OCI-M2 (cell line): ENCODE measurements around the gene TSGA10.
"Not testable (repeated sequence)": the region's sequence is repeated elsewhere in the genome, so short reads cannot be mapped to it uniquely, and the experiment has no call there.

Source experiments
- DNase-seq: peaks from one replicate; lab custom pipeline; 2025; ENCODE audit not compliant: unreplicated experiment; lab: John Stamatoyannopoulos, UW

Gene TSGA10

DNA sequence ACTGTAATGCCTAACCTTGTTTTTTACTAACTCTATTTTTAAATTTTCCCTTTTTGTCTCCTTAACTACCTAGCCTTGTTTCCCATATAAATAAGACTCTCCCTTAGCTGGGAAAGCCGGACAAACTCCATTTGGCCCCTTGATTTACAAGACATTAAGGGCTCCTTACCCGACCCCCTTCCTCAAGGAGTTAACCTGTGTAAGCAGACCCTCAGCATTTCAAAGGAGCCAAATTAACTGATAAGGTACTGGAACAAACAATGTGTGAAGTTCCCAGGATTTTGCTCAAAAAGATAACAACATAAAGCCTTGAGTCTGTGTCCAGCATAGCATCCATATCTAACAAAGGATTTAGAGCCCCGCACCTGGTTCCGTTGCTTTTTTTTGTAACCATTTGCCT lies 72.9 kb downstream of the TSGA10 start:
- DNase-seq = no peak

DNA sequence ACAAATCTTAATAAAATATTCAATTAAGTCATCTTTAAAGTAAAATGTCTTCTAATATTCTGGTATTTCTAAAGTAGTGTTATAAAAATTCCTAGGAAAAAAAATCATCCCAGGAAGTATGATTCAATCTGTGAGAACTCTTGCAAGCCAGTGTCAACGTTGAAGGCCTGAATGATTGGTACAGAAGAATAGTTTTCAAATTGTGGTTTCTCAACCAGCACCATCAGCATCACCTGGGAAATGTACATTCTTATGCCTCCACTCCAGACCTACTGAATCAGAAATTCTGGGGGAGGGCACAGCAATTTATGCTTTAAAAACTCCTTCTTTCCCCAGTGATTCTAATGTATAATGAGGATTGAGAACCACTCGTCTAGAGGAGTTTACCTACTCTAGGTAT lies 75.5 kb downstream of the TSGA10 start:
- DNase-seq = no peak

DNA sequence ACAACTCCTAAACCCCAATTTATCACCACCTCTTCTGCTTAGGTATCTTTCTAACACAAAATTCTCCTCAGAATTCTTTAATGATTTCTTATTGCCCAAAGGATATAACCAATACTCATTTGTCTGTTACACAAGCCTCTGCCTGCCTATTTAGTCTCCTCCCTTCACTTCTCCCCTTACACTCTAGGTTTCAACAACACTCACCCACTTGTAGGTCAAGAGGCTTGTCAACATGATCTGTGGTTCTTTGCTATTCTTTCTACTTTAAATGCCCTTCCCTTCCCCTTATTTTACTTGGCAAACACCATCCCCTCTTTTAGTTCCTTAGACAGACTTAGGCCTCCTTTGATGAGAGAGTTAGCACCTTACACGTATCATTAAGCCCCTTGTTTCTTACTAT lies 82.2 kb downstream of the TSGA10 start:
- no peak for DNase-seq

DNA sequence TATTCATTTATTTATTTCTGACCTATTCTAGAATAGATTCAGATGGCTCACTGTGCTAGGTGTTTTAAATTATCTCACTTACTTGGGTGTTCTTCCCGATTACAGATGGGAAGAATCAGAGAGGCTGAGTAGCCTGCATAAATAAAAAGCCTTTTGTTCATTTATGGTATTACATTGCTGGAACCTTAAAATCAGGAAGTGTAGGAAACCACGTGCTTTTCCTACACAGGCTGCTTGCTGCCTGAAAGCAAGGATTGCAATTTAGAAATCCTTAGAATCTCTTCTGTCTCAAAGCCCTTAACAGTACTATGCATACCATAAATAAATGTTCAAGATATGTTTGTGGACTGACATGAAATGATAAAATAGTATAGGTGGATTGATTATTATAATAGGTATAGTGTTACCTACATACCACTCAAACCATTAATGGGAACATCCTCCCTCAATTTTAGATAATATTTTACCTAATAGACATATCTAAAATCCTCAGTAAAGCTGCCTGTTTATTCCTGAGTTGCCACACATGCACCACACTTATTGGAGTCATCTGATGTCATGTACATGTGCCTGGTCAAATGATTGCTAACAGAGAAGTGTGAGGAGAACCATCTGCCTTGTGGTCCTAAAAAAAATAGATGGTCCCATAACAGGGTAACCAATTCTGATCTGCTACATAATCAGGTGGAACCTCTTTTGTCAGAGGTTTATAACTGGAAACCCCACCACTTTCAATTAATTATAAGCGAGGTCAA lies 86.7 kb downstream of the TSGA10 start:
- no peak for DNase-seq

DNA sequence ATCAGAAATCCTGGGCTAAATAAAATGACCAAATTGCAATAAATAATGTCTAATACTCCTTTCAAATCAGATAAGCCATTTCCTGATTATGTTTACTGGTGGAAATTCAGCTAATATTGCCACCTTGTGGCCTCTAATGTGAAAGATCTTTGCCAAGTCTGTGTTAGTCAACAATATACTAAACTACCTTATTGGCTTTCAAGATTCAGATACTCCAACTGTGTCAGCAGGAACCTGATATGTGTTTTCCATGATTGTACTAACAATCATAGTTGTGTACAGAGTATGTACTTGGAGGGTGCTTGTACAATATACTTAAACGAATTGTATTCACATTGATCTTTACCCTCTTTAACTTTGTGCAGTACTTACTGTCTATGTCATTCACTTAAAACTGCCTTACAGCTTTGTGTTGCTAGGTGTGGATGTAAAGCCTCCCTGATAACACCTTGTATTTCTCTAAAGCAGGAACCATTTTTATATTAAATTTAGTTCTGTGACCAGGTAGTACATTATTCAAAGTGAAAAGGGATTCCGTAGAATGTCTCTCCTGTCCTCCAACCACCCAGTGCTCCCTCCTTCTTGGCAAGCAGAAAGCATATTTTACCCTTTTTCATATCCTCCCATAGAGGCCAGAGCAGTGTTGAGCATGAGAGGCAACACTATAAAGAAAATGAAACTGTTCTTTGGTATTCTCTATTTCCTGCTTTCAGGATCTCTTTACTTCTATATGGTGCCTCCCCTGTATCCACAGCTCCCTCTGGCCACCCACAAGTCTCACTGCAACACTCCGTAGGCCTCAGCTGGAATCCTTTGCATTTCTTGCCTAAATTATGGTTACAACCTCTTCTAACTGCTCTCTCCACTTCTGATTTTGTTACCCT lies 88.4 kb downstream of the TSGA10 start:
- no peak for DNase-seq

DNA sequence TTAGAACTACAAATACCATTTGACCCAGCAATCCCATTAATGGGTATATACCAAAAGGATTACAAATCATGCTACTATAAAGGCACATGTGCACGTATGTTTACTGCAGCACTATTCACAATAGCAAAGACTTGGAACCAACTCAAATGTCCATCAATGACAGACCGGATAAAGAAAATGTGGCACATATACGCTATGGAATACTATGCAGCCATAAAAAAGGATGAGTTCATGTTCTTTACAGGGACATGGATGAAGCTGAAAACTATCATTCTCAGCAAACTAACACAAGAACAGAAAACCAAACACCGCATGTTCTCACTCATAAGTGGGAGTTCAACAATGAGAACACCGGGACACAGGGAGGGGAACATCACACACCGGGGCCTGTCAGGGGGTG lies 105.6 kb downstream of the TSGA10 start:
- DNase-seq = not testable (repeated sequence)

DNA sequence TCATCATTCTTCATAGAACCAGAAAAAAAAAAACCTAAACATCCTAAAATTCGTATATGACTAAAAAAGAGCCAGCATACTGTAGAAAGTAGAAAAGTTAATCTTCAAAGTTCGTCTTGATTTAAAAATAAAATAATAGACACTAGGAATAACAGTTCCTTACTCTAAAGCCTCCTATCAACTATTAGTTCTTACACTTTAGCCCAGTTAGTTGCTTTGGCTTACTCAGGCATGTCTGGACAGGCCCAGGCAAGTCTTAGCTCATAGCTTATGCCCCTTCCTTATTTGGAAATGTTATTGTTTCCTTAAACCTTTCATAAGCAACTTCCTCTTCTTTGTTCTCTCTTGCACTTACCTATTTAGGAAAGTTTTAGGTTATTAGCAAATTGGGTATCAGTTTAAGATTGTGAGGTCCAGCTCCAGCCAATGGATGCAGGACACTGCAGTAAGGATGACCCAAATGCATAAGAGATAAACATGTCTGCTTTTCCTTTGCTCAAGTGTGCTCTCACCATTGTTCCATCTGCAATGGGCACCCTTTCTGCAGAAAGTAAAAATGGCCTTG lies 113.9 kb downstream of the TSGA10 start:
- DNase-seq = not testable (repeated sequence)

DNA sequence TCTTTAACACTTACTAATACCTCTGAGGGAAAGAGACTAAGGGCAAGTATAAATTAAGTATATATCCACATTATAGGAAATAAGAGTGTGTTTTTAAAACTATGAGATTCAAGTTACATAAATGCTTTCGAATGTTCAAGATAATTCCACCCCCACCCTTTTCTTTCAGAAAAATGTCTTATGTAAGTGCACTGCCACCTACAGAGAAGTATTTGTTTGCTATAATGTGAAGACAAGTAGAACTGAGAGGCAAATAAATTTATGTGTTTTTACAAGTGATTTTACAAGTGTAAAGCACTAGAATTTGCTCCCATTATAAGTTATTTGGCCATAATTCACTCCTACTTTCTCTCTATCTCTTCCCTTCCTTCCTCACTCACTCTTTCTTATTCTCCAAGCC lies 118.8 kb downstream of the TSGA10 start:
- no peak for DNase-seq

DNA sequence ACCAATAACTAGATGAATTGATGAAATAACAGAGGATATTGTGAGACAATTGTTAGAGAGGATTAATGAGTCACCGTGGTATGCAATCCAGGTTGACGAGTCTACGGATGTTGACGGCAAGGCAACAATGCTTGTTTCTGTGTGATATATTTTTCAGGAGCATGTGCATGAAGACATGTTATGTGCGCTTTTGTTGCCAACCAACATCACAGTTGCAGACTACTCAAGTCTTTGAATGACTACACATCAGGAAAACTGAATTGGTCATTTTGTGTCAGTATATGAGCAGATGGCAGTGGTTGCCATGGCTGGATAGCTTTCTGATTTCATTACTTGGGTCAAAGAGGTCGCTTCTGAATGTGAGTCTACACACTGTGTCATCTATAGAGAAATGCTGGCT lies 122.0 kb downstream of the TSGA10 start:
- no peak for DNase-seq

DNA sequence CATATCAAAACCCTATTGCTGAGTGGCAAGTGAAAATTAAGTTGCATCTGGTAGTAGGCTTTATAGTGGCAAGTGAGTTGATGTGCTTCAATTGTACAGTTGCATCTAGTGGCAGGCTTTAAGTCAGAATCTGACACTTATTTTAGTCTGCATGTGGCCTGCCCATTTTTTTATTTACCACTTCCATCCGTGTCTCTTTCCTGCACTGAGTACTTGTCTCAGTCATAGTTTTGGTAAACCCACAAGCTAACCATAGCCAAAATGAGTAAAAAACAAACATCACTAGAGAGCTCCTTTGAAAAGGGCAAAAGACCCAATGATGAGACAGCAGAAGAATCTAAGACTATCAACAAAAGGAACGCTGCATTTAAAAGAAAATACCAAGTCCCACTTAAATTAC lies 122.7 kb downstream of the TSGA10 start:
- DNase-seq = no peak

DNA sequence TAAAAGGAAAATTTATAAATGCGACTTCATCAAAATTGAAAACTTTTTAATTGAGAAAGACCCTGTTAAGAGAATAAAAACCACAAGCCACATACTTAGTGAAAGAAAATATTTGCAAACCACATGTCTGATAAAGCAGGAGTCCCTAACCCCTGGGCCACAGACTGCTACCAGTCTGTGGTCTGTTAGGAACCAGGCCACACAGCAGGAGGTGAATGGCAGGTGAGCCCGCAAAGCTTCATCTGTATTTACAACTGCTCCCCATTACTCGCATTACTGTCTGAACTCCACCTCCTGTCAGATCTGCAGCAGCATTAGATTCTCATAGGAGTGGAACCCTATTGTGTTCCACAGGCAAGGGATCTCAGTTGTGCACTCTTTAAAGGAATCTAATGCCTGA lies 123.3 kb downstream of the TSGA10 start:
- no peak for DNase-seq

DNA sequence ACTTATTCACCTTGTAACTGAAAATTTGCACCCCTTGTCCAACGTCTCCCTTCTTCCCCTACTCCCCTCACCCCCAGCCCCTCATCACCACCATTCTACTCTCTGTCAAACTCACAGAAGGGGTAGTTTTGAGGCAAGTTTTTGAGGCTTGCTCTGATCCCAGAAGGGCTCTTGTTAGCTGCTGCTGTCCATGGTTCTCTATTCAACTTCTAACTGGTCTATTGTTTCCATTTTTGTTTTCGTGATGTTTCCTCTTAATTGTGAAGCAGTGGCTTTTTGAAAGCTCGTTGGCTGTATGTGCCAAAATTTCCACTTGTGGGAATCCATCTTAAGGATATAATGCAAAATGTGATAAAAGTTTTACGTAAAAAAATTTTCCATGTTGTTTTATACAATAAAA lies 126.2 kb downstream of the TSGA10 start:
- DNase-seq = no peak

DNA sequence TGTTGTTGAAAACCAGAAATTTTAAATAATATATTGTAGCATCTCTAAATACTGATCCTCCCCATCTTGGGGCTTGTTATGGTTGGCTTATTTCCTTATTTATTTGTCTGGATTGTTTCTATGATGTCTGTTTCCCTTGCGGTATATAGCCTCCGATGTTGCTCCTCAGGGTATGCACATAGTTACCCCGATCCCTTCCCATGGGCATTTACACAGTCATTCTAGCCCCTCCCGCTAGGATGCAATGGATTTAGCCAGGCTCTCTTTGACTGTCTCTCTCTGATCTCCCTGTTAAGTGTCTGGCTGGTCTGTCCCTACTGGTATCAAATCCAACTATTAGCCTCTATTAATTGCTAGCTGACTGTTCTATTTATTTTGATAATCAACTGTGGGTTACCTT lies 126.9 kb downstream of the TSGA10 start:
- DNase-seq = no peak

DNA sequence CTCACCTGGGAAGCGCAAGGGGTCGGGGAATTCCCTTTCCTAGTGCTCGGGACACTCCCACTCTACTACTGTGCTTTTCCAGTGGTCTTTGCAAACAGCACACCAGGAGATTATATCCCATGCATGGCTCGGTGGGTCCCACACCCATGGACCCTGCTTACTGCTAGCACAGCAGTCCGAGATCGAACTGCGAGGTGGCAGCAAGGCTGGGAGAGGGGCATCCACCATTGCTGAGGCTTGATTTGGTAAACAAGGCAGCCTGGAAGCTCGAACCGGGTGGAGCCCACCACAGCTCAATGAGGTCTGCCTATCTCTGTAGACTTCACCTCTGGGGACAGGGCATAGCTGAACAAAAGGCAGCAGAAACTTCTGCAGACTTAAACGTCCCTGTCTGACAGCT lies 154.0 kb downstream of the TSGA10 start:
- DNase-seq = no peak

DNA sequence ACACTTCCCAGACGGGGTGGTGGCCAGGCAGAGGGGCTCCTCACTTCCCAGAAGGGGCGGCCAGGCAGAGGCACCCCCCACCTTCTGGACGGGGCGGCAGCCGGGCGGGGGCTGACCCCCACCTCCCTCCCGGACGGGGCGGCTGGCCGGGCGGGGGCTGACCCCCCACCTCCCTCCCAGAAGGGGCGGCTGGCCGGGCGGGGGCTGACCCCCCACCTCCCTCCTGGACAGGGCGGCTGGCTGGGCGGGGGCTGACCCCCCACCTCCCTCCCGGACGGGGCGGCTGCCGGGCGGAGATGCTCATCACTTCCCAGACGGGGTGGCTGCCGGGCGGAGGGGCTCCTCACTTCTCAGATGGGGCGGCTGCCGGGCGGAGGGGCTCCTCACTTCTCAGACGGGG lies 166.0 kb downstream of the TSGA10 start:
- not testable (repeated sequence) for DNase-seq

DNA sequence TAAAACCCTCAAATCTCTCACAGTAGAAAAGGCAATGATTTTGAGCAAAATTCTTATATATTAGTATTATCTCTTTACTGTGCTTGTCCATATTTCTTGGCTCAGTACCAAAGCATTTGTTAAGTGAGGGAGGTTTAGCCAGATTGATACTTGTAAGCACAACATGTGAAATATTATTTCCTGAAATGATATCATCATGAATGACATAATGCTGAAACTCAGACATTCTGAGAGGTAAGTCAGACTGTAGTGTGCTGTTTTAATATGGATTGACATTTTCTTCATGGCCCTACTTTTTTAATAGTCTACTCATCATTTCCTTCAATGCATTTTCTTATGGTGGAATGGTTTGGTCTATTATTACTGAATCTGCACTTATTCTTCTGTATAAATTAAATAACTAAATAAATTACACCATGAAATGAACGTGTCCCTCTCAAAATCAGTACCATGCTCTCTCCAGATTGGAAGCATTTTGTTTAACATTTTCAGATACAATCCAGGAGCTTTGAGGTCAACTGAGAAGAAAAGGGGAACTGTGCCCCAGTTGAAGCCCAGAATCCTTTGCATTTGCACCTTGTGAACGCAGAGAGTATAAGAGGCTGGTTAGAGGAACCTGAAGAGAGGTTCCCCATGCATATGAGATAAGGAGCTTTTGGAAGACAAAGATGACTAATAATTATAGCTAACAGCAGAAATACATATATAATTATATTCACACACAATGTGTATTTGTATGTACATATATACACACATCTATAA lies 168.7 kb downstream of the TSGA10 start:
- DNase-seq = no peak

DNA sequence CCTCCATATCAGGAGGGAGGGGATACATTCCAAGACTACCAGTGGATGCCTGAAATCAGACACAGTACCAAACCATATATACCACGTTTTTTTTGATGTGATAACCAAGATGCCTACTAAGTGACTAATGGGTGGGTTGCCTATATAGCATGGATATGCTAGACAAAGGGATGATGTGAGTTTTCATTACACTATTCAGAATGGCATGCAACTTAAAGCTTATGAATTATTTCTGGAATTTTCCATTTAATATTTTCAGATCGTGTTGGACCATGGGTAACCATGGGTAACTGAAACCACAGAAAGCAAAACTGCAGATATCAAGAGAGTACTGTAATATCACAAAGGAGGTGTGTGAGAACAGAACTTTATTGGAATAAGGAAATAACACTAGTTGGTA lies 179.1 kb downstream of the TSGA10 start:
- DNase-seq = no peak

DNA sequence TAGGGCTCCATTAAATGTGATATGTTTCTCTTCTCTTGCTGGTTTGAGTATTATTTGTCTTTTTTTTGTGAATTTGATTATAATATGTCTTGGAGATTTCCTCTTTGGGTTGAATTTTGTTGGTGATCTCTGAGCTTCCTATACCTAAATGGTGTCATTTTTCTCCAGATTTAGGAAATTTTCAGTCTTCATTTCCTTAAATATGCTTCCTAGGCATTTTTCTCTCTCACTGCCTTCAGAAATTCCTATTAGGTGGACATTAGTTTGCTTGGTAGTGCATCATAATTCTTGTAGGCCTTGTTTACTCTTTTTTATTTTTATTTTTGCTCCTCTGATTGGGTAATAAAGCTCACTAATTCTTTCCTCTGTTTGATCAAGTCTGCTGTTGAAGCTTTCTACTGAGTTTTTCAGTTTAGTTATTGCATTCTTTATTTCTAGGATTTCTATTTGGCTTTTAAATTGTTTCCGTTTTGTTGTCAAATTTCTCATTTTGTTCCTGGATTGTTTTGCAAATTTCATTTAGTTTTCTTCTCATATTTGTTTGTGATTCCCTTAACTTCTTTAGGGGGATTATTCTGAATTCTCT lies 182.1 kb downstream of the TSGA10 start:
- no peak for DNase-seq

DNA sequence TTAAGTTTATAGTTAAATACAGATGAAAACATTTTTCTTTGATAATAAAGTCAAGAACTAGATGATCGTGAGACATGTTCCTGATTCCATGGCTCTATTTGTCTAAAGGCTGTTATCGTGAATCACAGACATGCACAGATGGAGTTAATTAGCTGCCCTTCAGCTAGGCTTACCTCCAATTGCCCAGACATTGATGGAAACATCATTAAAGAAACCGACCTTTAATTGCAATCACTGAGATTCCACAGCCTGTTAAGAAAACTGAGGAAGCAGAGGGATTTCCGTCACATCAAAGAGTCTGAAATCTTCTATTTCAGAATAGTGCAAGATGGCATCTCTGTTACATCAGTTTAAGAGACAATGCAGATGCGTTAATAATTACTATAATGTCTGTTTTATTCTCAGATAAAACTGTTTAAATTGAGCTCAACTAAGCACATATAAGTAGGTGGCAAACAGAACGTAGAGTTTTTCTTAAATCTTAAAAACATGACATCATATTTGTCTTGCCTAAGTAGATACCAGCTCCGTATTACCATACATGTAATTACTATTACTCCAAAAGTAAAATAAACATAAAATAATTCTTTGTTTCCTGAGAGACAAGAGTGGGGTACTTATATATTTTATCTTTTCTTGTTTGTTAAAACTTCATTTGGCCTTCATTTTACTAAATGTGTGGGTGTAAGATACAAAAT lies 194.8 kb downstream of the TSGA10 start:
- no peak for DNase-seq

DNA sequence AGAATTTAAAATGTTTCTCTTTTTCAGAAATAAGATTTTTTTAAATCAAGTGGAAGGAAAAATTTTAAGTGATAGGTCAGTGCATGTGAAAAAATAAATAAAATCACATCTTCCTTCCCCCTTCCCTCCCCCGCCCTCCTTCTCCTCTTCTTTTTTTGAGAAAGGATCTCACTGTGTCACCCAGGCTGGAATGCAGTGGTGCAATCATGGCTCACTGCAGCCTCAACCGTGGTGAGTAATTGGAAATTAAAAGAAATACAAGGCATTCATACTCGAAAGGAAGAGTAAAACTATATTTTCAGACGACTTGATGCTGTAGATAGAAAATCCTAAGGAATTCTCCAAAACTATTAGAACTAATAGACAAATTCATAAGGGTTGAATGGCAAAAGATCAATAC lies 201.8 kb downstream of the TSGA10 start:
- DNase-seq = no peak
